Measurements from ENCODE around the gene RSL1D1. TPM values are rescaled to one million over a fixed set of nuclear protein-coding genes. Genes with fewer than 3 reads are reported as not detected.
A peak's percentile ranks its signal among the peaks of the same experiment; 100 is the strongest.

The RSL1D1 gene
- total RNA-seq, 2 donors from 2014 or later: 75.3 to 123 TPM

DNA sequence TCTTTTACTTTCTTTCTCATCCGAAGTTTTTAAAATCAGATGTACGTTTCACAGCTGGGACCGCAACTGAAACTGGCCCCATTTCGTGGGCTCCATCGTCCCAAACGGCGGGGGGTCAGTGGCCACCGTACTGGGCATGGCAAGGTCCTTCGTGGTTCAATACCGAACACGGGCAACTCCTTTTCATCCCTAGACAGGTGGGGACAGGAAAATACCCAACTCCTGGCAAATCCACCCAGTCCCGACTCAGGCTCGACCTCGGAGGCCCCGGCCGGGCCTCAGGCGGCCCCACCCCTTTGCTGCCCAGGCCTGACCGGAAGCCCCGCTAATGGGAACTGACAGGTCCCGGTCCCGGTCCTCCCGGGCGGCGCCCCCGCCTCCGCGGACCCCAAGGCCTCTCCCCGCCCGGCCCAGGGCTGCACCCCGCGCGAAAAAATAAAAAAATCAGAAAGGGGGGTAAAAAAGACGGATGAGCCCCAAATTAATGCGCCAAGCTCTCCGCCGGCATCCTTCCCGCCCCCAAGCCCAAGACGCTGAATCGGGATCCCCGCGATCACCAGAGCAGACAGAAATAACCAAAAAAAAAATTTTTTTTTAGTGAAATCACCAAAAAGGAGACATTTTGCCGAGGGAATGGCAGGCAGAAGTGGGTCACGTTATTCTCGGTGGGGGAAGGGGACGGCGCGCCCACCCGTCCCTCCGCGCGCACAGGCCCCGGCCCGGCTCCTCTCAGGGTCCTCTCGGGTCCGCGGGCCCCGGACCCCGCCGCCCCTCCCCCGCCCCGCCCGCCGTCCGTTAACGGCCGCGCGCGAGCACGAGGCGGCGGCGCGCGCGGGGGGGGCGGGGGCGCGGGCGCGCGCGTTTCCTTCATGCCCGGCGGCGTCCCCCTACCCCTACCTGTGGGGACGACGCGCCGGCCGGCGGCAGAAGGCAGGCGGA lies 54.8 kb downstream of the RSL1D1 start:
- TF ChIP-seq, protein P1, sequence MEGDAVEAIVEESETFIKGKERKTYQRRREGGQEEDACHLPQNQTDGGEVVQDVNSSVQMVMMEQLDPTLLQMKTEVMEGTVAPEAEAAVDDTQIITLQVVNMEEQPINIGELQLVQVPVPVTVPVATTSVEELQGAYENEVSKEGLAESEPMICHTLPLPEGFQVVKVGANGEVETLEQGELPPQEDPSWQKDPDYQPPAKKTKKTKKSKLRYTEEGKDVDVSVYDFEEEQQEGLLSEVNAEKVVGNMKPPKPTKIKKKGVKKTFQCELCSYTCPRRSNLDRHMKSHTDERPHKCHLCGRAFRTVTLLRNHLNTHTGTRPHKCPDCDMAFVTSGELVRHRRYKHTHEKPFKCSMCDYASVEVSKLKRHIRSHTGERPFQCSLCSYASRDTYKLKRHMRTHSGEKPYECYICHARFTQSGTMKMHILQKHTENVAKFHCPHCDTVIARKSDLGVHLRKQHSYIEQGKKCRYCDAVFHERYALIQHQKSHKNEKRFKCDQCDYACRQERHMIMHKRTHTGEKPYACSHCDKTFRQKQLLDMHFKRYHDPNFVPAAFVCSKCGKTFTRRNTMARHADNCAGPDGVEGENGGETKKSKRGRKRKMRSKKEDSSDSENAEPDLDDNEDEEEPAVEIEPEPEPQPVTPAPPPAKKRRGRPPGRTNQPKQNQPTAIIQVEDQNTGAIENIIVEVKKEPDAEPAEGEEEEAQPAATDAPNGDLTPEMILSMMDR (IDR thresholded peaks at IDR 0.05): no peak
- H3K4me1 ChIP-seq: peaks cover 0 to 68% of the 10 kb centered on the region in 2 donors

DNA sequence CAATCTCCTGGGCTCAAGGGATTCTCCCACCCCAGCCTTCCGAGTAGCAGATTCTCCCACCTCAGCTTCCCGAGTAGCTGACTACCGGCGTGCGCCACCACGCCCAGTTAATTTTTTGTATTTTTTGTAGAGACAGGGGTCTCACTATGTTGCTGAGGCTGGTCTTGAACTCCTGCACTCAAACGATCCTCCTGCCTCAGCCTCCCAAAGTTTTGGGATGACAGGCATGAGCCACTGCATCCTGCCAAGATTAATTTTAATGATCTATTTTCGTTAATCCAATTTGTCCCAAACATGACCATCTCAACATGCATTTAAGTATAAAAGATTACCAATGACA lies 55.5 kb downstream of the RSL1D1 start:
- H3K27me3 ChIP-seq: no peaks in the 10 kb centered on the region
- TF ChIP-seq, protein P1 (IDR thresholded peaks at IDR 0.05): no peak
- no peak for DNase-seq (ENCODE audit: low spot score)
- peaks cover 0 to 75% of the 10 kb centered on the region in 2 donors for H3K4me1 ChIP-seq
- H3K27ac ChIP-seq: peak overlapping the region; percentile 98 to 100
- peak overlapping the region; percentile 82 to 89 for H3K4me3 ChIP-seq
- H3K9me3 ChIP-seq: no peaks in the 10 kb centered on the region
- H3K36me3 ChIP-seq: no peaks in the 10 kb centered on the region

More for the DNA sequence above, 54.8 kb downstream of the RSL1D1 start:
- peak overlapping the region; percentile 82 to 89 for H3K4me3 ChIP-seq
- DNase-seq (ENCODE audit: low spot score): peak; percentile 81
- no peaks in the 10 kb centered on the region for H3K36me3 ChIP-seq
- peak overlapping the region; percentile 98 to 100 for H3K27ac ChIP-seq
- H3K9me3 ChIP-seq: no peaks in the 10 kb centered on the region
- no peaks in the 10 kb centered on the region for H3K27me3 ChIP-seq

DNA sequence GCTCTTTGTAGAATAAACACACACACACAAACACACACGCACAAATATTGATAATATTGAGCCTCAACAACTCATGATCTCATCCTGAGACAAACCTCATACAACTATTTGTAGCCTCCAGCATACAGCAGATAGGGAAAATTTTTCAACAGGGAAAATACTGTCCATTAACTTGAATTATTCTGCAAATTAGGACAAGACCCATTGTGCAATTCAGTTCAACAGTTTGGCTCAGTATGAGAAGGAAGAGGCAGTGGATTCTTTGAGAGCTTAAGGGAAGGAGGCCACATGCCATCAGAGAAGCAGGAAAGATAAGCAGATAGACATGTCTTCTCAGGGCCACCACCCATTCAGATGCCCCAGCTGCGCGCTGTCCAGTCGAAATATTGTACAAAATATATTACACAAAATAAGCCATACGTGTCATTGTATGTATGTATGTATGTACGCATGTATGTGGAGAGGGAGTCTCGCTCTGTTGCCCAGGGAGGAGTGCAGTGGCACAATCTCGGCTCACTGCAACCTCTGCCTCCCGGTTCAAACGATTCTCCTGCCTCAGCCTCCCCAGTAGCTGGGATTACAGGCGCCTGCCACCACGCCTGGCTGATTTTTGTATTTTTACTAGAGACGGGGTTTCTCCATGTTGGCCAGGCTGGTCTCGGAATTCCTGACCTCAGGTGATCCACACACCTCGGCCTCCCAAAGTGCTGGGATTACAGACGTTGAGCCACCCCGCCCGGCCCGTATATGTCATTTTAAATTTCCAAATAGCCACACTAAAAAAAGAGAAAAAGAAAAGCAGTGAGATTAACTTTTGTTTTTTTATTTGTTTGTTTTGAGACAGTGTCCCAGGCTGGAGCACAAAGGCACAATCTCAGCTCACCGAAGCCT lies 56.1 kb downstream of the RSL1D1 start:
- H3K27me3 ChIP-seq: no peaks in the 10 kb centered on the region
- peak overlapping the region in 1 of 2 donors; percentile 89 for H3K4me3 ChIP-seq
- H3K4me1 ChIP-seq: peaks cover 0 to 77% of the 10 kb centered on the region in 2 donors
- no peak for DNase-seq (ENCODE audit: low spot score)
- TF ChIP-seq, protein P1 (IDR thresholded peaks at IDR 0.05): no peak
- H3K36me3 ChIP-seq: no peaks in the 10 kb centered on the region
- H3K27ac ChIP-seq: peak overlapping the region; percentile 98 to 100
- H3K9me3 ChIP-seq: no peaks in the 10 kb centered on the region

DNA sequence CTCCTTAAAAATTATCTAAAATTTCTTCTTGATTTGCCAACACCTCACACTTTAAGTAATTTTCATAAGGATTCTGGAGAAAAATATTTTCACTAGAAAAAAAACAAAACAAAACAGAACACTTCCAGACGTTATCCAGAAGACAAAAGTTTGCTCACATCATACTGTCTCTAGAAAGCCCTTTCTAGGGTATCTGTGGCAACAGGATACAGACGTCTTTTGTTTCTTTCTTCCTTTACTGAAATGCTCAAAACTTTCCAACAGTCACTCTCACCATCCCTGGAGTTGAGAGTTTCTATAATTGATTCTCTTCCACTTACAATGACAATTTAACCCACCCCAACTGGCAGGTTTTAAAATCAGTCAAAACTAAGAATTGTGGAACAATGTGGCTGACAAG lies 56.9 kb downstream of the RSL1D1 start:
- no peaks in the 10 kb centered on the region for H3K36me3 ChIP-seq
- DNase-seq (ENCODE audit: low spot score): no peak
- no peak overlapping the region for H3K4me3 ChIP-seq
- peaks cover 0 to 72% of the 10 kb centered on the region in 2 donors for H3K4me1 ChIP-seq
- H3K27ac ChIP-seq: peak overlapping the region; percentile 33 to 41
- TF ChIP-seq, protein P1 (IDR thresholded peaks at IDR 0.05): no peak
- H3K9me3 ChIP-seq: no peaks in the 10 kb centered on the region
- H3K27me3 ChIP-seq: no peaks in the 10 kb centered on the region

DNA sequence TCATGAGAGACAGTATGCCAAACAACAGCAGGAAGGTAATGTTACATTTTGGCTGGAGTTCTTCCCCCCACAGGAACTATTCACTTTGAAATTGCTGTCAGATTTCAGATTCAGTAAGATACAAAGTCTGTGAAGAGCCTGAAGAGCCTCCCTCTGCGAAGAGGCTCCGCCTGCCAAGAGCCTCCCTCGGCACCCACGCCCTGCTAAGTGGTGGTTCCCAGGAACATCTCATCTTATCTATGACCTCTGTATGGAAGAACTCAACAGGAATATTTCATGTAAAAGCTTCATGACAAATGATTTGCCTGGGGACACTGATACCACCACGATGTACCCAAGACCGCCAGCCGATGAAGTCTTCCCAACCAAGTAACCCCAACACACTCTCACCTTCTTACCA lies 57.5 kb downstream of the RSL1D1 start:
- no peaks in the 10 kb centered on the region for H3K36me3 ChIP-seq
- H3K4me3 ChIP-seq: no peak overlapping the region
- H3K4me1 ChIP-seq: peaks cover 0 to 66% of the 10 kb centered on the region in 2 donors
- TF ChIP-seq, protein P1 (IDR thresholded peaks at IDR 0.05): no peak
- peak overlapping the region; percentile 33 to 41 for H3K27ac ChIP-seq
- no peaks in the 10 kb centered on the region for H3K27me3 ChIP-seq
- DNase-seq (ENCODE audit: low spot score): no peak
- H3K9me3 ChIP-seq: no peaks in the 10 kb centered on the region
